Lower lobe of right lung (tissue), 2 donors: ENCODE results near the gene GTPBP4. TPM values are rescaled to one million over a fixed set of nuclear protein-coding genes. Genes with fewer than 3 reads are reported as not detected.
"Not testable (repeated sequence)": the region's sequence is repeated elsewhere in the genome, so short reads cannot be mapped to it uniquely, and the experiment has no call there.

Source experiments
- ATAC-seq, 2 donors: fragments of 200-7000 bp; cut with Tn5 transposase; one replicate each; pipeline ENCODE4 v1.9.1; 2020 to 2022; ENCODE audit warnings: mild to moderate bottlenecking in 2 of 2, moderate library complexity in 2 of 2
- DNase-seq: peaks from one replicate; pipeline ENCODE4 v3.0.0-alpha.2; 2020
- H3K27ac ChIP-seq: fragments of 200-600 bp; one replicate; pipeline ENCODE4 v1.8.0; 2022
- H3K27me3 ChIP-seq: fragments of 200-600 bp; one replicate; pipeline ENCODE4 v1.8.0; 2022; ENCODE audit warnings: low read depth
- H3K36me3 ChIP-seq: fragments of 200-600 bp; one replicate; pipeline ENCODE4 v1.8.0; 2022; ENCODE audit warnings: mild to moderate bottlenecking
- H3K4me1 ChIP-seq: fragments of 200-600 bp; one replicate; pipeline ENCODE4 v1.8.0; 2022
- H3K4me3 ChIP-seq: fragments of 200-600 bp; one replicate; pipeline ENCODE4 v1.8.0; 2022; ENCODE audit warnings: mild to moderate bottlenecking
- H3K9me3 ChIP-seq: fragments of 200-600 bp; one replicate; pipeline ENCODE4 v1.8.0; 2022
- CTCF ChIP-seq: fragments of 200-600 bp; IDR thresholded peaks from one replicate; pipeline ENCODE4 v1.8.0; 2022; ENCODE audit warnings: antibody characterized with exemption, mild to moderate bottlenecking
- intact Hi-C: fragments of 100-400 bp; cut with DNase I; formaldehyde crosslinking; loops from one replicate; pipeline ENCODE4 v1.11.0; 2022
- total RNA-seq: library from RNA; stranded (reverse); fragmentation: NEBNext Ultra II Directional; extraction: Animal tissue kit (Norgen Biotek cat#: 25700); gene quantifications from one replicate; pipeline ENCODE4 v1.2.1, GENCODE V29; 2021
- donor health status: DM: no; HTN: yes; CAD: no; lungs with severe emphysema.

GTPBP4 gene
- total RNA-seq, 1 donor from 2014 or later, result 28.9 TPM

GRCh38 chr10:1009071-1009494, 20.8 kb downstream of the GTPBP4 start:
- peaks cover 97% of the 10 kb centered on the region for H3K36me3 ChIP-seq
- ATAC-seq, result no peak
- no peak for TF ChIP-seq CTCF

GRCh38 chr10:1009947-1010346, 21.7 kb downstream of the GTPBP4 start:
- H3K36me3 ChIP-seq, result peaks cover 97% of the 10 kb centered on the region
- H3K27me3 ChIP-seq, H3K4me1 ChIP-seq, DNase-seq, ATAC-seq, H3K4me3 ChIP-seq, H3K27ac ChIP-seq, H3K9me3 ChIP-seq, intact Hi-C loops: not testable (repeated sequence)

More at GRCh38 chr10:1009071-1009494, 20.8 kb downstream of the GTPBP4 start:
- no peak overlapping the region for H3K4me3 ChIP-seq
- no peak overlapping the region for H3K27ac ChIP-seq
- intact Hi-C loops, result no loop called here
- H3K27me3 ChIP-seq, result no peaks in the 10 kb centered on the region
- H3K9me3 ChIP-seq, result no peaks in the 10 kb centered on the region
- no peak for DNase-seq
- H3K4me1 ChIP-seq, result no peaks in the 10 kb centered on the region

GRCh38 chr10:1010703-1011102, 22.5 kb downstream of the GTPBP4 start:
- DNase-seq (no peak), ATAC-seq (no peak)
- intact Hi-C loops, result no loop called here
- Histone ChIP-seq H3K4me1 (no peaks in the 10 kb centered on the region), H3K27ac (no peak overlapping the region), H3K9me3 (no peaks in the 10 kb centered on the region), H3K4me3 (no peak overlapping the region), H3K36me3 (peaks cover 94% of the 10 kb centered on the region), H3K27me3 (no peaks in the 10 kb centered on the region)
- TF ChIP-seq CTCF, result no peak

- no peak for TF ChIP-seq CTCF
- Histone ChIP-seq H3K4me3 (no peak overlapping the region), H3K27ac (no peak overlapping the region), H3K36me3 (peaks cover 94% of the 10 kb centered on the region), H3K4me1 (no peaks in the 10 kb centered on the region), H3K27me3 (no peaks in the 10 kb centered on the region), H3K9me3 (no peaks in the 10 kb centered on the region)
- ATAC-seq (no peak), DNase-seq (no peak)
- intact Hi-C loops, result no loop called here
Observed at GRCh38 chr10:1011696-1012095, 23.5 kb downstream of the GTPBP4 start.

- no peaks in the 10 kb centered on the region for H3K9me3 ChIP-seq
- no peak for DNase-seq
Observed at GRCh38 chr10:1015688-1016087, 27.5 kb downstream of the GTPBP4 start.

GRCh38 chr10:1019362-1019761, 31.1 kb downstream of the GTPBP4 start:
- Histone ChIP-seq H3K4me3 (no peak overlapping the region), H3K27me3 (no peaks in the 10 kb centered on the region), H3K9me3 (no peaks in the 10 kb centered on the region), H3K27ac (no peak overlapping the region), H3K4me1 (no peaks in the 10 kb centered on the region), H3K36me3 (peaks cover 51% of the 10 kb centered on the region)
- no peak for ATAC-seq
- TF ChIP-seq CTCF, result no peak
- no peak for DNase-seq
- intact Hi-C loops, result no loop called here

More at GRCh38 chr10:1015688-1016087, 27.5 kb downstream of the GTPBP4 start:
- intact Hi-C loops, result no loop called here
- Histone ChIP-seq H3K36me3 (peaks cover 85% of the 10 kb centered on the region), H3K27me3 (no peaks in the 10 kb centered on the region), H3K27ac (no peak overlapping the region), H3K4me1 (no peaks in the 10 kb centered on the region), H3K4me3 (no peak overlapping the region)
- ATAC-seq, result no peak
- no peak for TF ChIP-seq CTCF
